Neutrophil (primary cell): ENCODE data around the gene LHFPL5.

Experiments used
- H3K27ac ChIP-seq: fragments of 200-600 bp; sonication (generic); 2 replicates; pipeline ENCODE4 v1.5.1; 2016; ENCODE audit warnings: mild to moderate bottlenecking, moderate library complexity
- H3K27me3 ChIP-seq: fragments of 200-600 bp; sonication (generic); 2 replicates; pipeline ENCODE4 v1.6.0; 2016; ENCODE audit warnings: mild to moderate bottlenecking
- H3K36me3 ChIP-seq: fragments of 200-600 bp; sonication (generic); 2 replicates; pipeline ENCODE4 v1.5.1; 2017
- H3K4me1 ChIP-seq, 2 experiments: fragments of 200-600 bp in 1 of 2; sonication (generic) in 1 of 2; 1 replicate in 1 of 2; 2 replicates in 1 of 2; pipeline versions ENCODE4 v1.5.1 to v1.6.1; 2013 to 2016; ENCODE audit warnings: low read depth in 1 of 2, low read length in 1 of 2, mild to moderate bottlenecking in 1 of 2, moderate library complexity in 1 of 2; ENCODE audit not compliant: control insufficient read depth in 1 of 2, insufficient read depth in 1 of 2
- H3K4me3 ChIP-seq, 2 experiments: fragments of 200-600 bp in 1 of 2; sonication (generic) in 1 of 2; 1 replicate in 1 of 2; 2 replicates in 1 of 2; pipeline ENCODE4 v1.5.1; 2013 to 2016; ENCODE audit warnings: low read depth in 1 of 2, low read length in 1 of 2, mild to moderate bottlenecking in 1 of 2, moderate library complexity in 1 of 2
- H3K9me3 ChIP-seq: fragments of 200-600 bp; sonication (generic); 2 replicates; pipeline ENCODE4 v1.5.1; 2016
- TF ChIP-seq, protein P1 (sequence below): fragments of 200-600 bp; sonication (generic); IDR thresholded peaks from 2 replicates; pipeline ENCODE4 v1.5.1; 2016; ENCODE audit warnings: antibody characterized with exemption

The LHFPL5 gene

GRCh38 chr6:35795453-35796071 lies 9.6 kb upstream of the LHFPL5 start:
- Histone ChIP-seq H3K27ac (no peak overlapping the region), H3K9me3 (no peaks in the 10 kb centered on the region)
- TF ChIP-seq, protein P1, sequence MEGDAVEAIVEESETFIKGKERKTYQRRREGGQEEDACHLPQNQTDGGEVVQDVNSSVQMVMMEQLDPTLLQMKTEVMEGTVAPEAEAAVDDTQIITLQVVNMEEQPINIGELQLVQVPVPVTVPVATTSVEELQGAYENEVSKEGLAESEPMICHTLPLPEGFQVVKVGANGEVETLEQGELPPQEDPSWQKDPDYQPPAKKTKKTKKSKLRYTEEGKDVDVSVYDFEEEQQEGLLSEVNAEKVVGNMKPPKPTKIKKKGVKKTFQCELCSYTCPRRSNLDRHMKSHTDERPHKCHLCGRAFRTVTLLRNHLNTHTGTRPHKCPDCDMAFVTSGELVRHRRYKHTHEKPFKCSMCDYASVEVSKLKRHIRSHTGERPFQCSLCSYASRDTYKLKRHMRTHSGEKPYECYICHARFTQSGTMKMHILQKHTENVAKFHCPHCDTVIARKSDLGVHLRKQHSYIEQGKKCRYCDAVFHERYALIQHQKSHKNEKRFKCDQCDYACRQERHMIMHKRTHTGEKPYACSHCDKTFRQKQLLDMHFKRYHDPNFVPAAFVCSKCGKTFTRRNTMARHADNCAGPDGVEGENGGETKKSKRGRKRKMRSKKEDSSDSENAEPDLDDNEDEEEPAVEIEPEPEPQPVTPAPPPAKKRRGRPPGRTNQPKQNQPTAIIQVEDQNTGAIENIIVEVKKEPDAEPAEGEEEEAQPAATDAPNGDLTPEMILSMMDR, result no peak

DNA sequence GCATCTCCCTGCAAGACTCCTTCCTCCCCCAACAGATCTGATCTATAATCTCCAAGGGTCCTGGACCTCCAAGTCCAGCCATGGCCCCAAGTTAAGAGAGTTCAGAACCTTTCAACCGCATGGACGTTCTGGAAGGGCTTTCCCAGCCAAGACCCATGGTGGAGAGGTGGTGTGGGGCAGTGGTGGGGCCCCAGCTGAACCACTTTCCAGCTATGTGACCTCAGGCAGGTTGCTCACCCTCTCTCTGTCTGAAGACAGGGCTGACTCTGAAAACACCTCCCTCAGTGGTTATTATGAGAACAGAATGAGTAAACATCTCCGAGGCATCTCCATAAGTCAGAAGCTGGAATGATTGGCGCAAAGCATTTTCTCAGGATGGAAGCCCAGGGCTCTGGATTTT lies 8.9 kb upstream of the LHFPL5 start:
- TF ChIP-seq, protein P1, result no peak
- Histone ChIP-seq H3K4me3 (no peak overlapping the region), H3K9me3 (no peaks in the 10 kb centered on the region), H3K27ac (no peak overlapping the region), H3K4me1 (no peaks in the 10 kb centered on the region), H3K36me3 (no peaks in the 10 kb centered on the region), H3K27me3 (no peaks in the 10 kb centered on the region)

More at GRCh38 chr6:35795453-35796071, 9.6 kb upstream of the LHFPL5 start:
- Histone ChIP-seq H3K36me3 (no peaks in the 10 kb centered on the region), H3K4me3 (no peak overlapping the region), H3K27me3 (no peaks in the 10 kb centered on the region), H3K4me1 (no peaks in the 10 kb centered on the region)

DNA sequence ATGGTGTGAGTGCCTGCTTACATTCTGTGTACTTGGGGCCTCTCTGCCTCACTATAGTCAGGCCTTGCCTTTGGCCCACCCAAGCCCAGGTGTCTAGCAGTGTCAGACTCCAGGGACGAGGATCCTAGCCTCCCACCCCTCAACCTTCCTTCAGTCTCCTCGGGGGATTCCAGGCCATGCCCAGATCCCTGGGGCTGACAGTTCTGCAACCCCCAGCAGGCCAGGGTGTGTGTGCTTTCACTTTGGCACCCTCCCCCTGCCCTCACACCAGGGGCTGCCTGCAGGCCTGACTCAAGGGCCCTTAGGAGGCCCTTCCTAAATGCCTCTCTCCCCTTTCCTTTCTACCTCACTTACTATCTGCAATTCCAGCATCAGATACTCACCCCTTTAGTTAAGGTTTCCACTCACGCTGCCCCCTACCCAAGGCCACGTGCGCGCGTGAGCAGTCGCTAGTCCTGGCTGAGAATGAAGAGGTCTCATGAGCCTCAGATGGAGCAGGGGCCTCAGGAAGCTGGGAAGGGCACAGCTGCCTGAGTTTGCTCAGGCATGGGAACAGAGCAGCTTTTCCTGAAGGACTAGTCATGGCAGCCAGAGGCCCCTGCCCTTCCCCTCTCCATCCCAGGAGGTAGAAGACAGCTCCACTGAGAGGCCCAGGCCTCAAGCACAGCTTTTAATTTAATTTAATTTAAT lies 7.2 kb upstream of the LHFPL5 start:
- Histone ChIP-seq H3K36me3 (no peaks in the 10 kb centered on the region), H3K4me1 (no peaks in the 10 kb centered on the region), H3K27me3 (no peaks in the 10 kb centered on the region), H3K4me3 (no peak overlapping the region), H3K27ac (no peak overlapping the region), H3K9me3 (no peaks in the 10 kb centered on the region)
- TF ChIP-seq, protein P1, result no peak

DNA sequence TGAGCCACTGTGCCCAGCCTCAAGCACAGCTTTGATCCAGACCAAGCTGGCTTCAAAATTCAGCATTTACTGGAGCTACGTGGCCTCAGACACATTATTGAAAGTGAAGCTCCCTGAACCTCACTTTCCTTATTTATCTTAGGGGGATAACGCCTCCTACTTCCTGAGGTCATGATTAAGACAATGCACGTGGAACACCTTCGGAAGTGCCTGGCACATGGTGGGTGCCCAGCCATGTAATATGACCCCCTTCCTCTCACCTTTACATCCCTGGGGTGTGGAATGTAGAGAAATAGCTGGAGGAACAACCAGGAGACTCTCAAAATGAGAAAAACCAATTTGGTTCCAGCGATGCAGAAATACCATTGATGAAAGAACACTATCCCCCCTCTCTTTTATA lies 6.4 kb upstream of the LHFPL5 start:
- no peaks in the 10 kb centered on the region for H3K36me3 ChIP-seq
- H3K4me3 ChIP-seq, result no peak overlapping the region
- no peaks in the 10 kb centered on the region for H3K9me3 ChIP-seq
- TF ChIP-seq, protein P1, result no peak
- no peaks in the 10 kb centered on the region for H3K27me3 ChIP-seq
- no peak overlapping the region for H3K27ac ChIP-seq
- H3K4me1 ChIP-seq, result no peaks in the 10 kb centered on the region

GRCh38 chr6:35801148-35801547 lies 4.0 kb upstream of the LHFPL5 start:
- no peak overlapping the region for H3K27ac ChIP-seq
- TF ChIP-seq, protein P1, result no peak

More at GRCh38 chr6:35801148-35801547, 4.0 kb upstream of the LHFPL5 start:
- Histone ChIP-seq H3K4me3 (no peak overlapping the region), H3K9me3 (no peaks in the 10 kb centered on the region), H3K4me1 (peaks cover 0 to 7% of the 10 kb centered on the region in 2 experiments), H3K27me3 (peaks cover 8% of the 10 kb centered on the region), H3K36me3 (no peaks in the 10 kb centered on the region)
